Measurements from ENCODE around the gene HMCN2.

DNA sequence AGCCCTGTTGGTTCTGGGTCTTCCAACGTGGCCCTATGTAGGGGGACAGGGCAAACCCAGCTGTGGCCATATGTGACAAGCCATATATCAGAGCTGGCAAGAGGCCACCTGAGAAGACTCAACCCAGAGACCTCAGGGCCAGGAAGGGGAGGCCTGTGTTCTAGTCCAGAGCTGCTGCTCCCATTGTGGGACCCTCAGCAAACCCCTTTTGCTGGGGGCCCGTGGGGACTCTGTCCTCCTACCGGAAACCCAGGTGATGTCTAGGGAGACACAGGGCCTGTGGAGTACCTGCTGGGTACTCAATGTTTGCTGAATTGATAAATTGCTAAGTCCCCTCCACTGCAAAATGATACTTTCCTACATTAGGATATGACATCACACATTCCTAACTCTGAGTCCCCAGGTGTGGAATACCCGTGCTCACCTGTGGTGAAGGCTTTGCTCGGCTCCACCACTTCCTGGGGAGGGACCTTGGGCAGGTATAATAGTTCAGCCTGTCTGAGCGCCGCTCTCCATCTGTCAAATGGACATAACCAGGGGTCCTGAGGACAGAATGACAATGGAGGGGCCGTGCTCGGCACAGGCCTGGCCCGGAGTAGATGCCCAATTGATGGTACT, 140.8 kb downstream of the HMCN2 start:
- TF ChIP-seq, protein P1, sequence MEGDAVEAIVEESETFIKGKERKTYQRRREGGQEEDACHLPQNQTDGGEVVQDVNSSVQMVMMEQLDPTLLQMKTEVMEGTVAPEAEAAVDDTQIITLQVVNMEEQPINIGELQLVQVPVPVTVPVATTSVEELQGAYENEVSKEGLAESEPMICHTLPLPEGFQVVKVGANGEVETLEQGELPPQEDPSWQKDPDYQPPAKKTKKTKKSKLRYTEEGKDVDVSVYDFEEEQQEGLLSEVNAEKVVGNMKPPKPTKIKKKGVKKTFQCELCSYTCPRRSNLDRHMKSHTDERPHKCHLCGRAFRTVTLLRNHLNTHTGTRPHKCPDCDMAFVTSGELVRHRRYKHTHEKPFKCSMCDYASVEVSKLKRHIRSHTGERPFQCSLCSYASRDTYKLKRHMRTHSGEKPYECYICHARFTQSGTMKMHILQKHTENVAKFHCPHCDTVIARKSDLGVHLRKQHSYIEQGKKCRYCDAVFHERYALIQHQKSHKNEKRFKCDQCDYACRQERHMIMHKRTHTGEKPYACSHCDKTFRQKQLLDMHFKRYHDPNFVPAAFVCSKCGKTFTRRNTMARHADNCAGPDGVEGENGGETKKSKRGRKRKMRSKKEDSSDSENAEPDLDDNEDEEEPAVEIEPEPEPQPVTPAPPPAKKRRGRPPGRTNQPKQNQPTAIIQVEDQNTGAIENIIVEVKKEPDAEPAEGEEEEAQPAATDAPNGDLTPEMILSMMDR (IDR thresholded peaks at IDR 0.05) = no peak
- TF ChIP-seq EP300 (IDR thresholded peaks at IDR 0.05) = no peak
- no peak for TF ChIP-seq POLR2A (IDR thresholded peaks at IDR 0.05)
